Activated T-helper 1 cell treated with anti-CD3 and anti-CD28 coated beads, Interleukin-12 subunit alpha, Interleukin-12 subunit beta, Interleukin-2, Interleukin-4 antibody, amounts not matched to agents 30 ng/mL and 10 ng/mL and 1 ng/mL, durations not matched to agents 14 hours and 24 hours and 36 hours (primary cell): ENCODE results near the gene IQSEC1. TPM values are rescaled to one million over a fixed set of nuclear protein-coding genes. Genes with fewer than 3 reads are reported as not detected.

Source experiments
- DNase-seq: peaks from one replicate; pipeline ENCODE4 v3.0.0; 2021; ENCODE audit warnings: low spot score
- H3K27ac Mint-ChIP-seq: one replicate; pipeline ENCODE4 v1.8.0; 2021; ENCODE audit warnings: mild to moderate bottlenecking, mixed read lengths
- H3K27me3 Mint-ChIP-seq: one replicate; pipeline ENCODE4 v1.8.0; 2022; ENCODE audit warnings: mild to moderate bottlenecking, moderate library complexity, mixed read lengths; ENCODE audit not compliant: insufficient read depth
- H3K36me3 Mint-ChIP-seq: one replicate; pipeline ENCODE4 v1.8.0; 2021; ENCODE audit warnings: low read depth, mixed read lengths
- H3K4me1 Mint-ChIP-seq: one replicate; pipeline ENCODE4 v1.8.0; 2021; ENCODE audit warnings: low read depth, mixed read lengths
- H3K4me3 Mint-ChIP-seq: one replicate; pipeline ENCODE4 v1.8.0; 2021; ENCODE audit warnings: mild to moderate bottlenecking, moderate library complexity, mixed read lengths
- H3K9me3 Mint-ChIP-seq: one replicate; pipeline ENCODE4 v1.8.0; 2021; ENCODE audit warnings: mixed read lengths
- intact Hi-C: fragments of 100-400 bp; cut with micrococcal nuclease; formaldehyde crosslinking; loops from one replicate; pipeline ENCODE4 v1.15.1; 2024
- total RNA-seq: library from RNA; stranded (reverse); gene quantifications from 2 replicates; pipeline ENCODE4 v1.2.3, GENCODE V29; 2022

IQSEC1 gene
- total RNA-seq, 1 donor from 2014 or later: 31.4 TPM

DNA sequence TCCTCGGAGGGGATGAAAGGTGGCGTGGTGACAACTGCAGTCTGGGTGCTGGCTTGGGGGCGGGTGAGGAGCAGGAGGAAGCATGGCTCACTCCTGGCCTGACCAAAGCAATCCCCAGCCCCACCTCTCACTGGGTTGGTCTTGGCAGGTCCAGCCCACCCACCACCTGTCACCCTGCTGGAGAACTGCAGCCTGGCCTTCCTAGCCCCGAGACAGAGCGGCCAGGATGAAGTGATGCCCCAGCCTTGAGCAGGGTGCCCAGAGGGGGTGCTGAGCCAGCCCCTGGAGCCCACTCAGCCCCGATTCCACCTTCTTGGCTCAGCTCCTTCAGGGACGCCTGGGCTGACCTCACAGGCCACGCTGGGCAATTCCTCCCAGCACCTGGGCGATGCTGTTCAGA, 89.9 kb downstream of the IQSEC1 start:
- Mint-ChIP-seq H3K36me3 (peaks cover 10% of the 10 kb centered on the region), H3K4me3 (no peak overlapping the region), H3K4me1 (peaks cover 38% of the 10 kb centered on the region), H3K27me3 (no peaks in the 10 kb centered on the region), H3K27ac (no peak overlapping the region), H3K9me3 (no peaks in the 10 kb centered on the region)
- no peak for DNase-seq
- intact Hi-C loops: loop anchor here (5.0 kb wide), 1 partner anchor 91 kb away; no protein-coding TSS in a partner anchor

DNA sequence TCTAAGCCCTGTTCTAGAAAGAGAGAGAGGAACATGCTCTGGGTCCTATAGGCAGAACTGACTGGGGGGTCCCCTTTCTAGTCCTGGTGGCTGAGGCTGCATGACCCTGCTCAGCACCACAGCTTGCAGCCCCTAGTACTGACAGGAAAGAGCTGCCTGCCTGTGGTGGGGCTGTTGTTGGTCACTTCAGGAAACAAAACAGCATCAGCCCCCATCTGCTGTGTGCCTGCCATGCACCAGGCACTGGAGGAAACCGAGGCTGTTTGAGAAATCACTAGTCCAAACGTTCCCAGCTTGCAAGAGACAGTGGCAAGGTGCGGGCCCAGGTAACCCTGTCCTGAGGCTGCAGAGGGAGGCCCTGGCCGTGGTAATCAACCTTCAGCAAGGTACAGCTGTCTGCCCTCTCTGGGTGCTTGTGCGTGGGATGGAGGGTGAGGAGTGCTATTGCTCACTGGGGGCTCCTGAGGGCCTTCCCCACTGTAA, 90.6 kb downstream of the IQSEC1 start:
- DNase-seq: no peak
- no peak overlapping the region for H3K4me3 Mint-ChIP-seq
- peaks cover 10% of the 10 kb centered on the region for H3K36me3 Mint-ChIP-seq
- intact Hi-C loops: loop anchor here (5.0 kb wide), 1 partner anchor 90 kb away; no protein-coding TSS in a partner anchor
- no peaks in the 10 kb centered on the region for H3K27me3 Mint-ChIP-seq
- no peak overlapping the region for H3K27ac Mint-ChIP-seq
- peaks cover 38% of the 10 kb centered on the region for H3K4me1 Mint-ChIP-seq
- no peaks in the 10 kb centered on the region for H3K9me3 Mint-ChIP-seq

DNA sequence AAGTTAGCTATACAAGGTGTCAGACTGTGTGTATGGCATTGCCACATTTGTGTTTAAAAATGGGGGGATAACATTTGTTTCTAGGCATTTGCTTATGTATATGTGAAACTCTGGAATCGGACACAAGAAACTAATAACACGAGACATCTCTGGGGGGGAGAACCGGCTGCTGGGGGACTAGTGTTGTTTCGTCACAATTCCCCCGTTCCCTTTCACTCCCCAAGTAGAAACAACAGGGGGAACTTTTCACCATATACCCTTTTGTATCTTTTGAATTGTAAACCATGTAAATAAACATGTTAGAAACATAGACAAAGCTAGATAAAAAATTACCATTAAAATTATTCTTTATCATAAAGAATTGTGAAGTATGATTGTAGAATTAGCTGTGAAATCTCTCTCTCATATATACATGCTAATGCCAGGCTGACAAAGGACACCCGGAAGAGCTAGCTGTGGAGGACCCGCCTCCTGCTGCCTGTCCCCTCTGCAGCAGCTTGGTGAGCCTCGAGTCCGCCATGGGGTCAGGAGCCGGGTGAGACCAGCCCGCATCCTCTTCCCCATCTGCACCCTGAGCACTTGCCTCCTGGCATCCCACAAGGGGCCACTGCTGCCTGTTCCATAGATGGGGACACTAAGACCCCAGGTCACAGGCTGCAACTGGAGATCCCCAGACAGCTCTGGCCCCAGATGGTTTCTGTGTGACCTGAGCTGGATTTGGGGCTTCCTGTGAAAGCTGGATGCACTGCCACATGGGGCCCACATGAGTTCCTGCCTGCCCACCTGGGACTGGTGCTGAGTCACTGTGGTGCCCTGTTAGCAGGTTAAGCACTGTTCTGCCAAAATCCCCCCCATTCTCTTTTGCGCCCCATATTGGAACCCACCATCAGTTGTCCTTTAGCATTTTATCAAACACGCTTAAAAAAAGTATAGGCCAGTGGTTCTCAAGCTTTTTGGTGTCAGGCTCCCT, 91.6 kb downstream of the IQSEC1 start:
- no peak overlapping the region for H3K27ac Mint-ChIP-seq
- DNase-seq: no peak
- intact Hi-C loops: loop anchor here (5.0 kb wide), 1 partner anchor 89 kb away; no protein-coding TSS in a partner anchor

GRCh38 chr3:12980596-12981290, 92.5 kb downstream of the IQSEC1 start:
- Mint-ChIP-seq H3K9me3 (no peaks in the 10 kb centered on the region), H3K27me3 (no peaks in the 10 kb centered on the region), H3K4me3 (no peak overlapping the region), H3K27ac (no peak overlapping the region), H3K4me1 (peaks cover 44% of the 10 kb centered on the region), H3K36me3 (peaks cover 7% of the 10 kb centered on the region)
- intact Hi-C loops: loop anchor here (5.0 kb wide), 1 partner anchor 88 kb away; no protein-coding TSS in a partner anchor
- DNase-seq: no peak

More for the DNA sequence above, 91.6 kb downstream of the IQSEC1 start:
- Mint-ChIP-seq H3K9me3 (no peaks in the 10 kb centered on the region), H3K36me3 (peaks cover 7% of the 10 kb centered on the region), H3K4me3 (no peak overlapping the region), H3K4me1 (peaks cover 40% of the 10 kb centered on the region), H3K27me3 (no peaks in the 10 kb centered on the region)

GRCh38 chr3:12979947-12980487, 93.2 kb downstream of the IQSEC1 start:
- no peak overlapping the region for H3K4me3 Mint-ChIP-seq
- intact Hi-C loops: loop anchor here (5.0 kb wide), 1 partner anchor 88 kb away; no protein-coding TSS in a partner anchor
- H3K27ac Mint-ChIP-seq: no peak overlapping the region
- no peaks in the 10 kb centered on the region for H3K27me3 Mint-ChIP-seq
- H3K36me3 Mint-ChIP-seq: peaks cover 7% of the 10 kb centered on the region
- DNase-seq: no peak
- H3K9me3 Mint-ChIP-seq: no peaks in the 10 kb centered on the region
- H3K4me1 Mint-ChIP-seq: peaks cover 44% of the 10 kb centered on the region

GRCh38 chr3:12979151-12979946, 93.9 kb downstream of the IQSEC1 start:
- Mint-ChIP-seq H3K4me3 (no peak overlapping the region), H3K27ac (no peak overlapping the region), H3K4me1 (peaks cover 42% of the 10 kb centered on the region), H3K27me3 (no peaks in the 10 kb centered on the region), H3K9me3 (no peaks in the 10 kb centered on the region), H3K36me3 (peaks cover 7% of the 10 kb centered on the region)
- intact Hi-C loops: no loop called here
- DNase-seq: no peak

- no peak overlapping the region for H3K27ac Mint-ChIP-seq
- DNase-seq: no peak
- intact Hi-C loops: no loop called here
- no peaks in the 10 kb centered on the region for H3K9me3 Mint-ChIP-seq
- no peaks in the 10 kb centered on the region for H3K27me3 Mint-ChIP-seq
- H3K36me3 Mint-ChIP-seq: peaks cover 7% of the 10 kb centered on the region
- peaks cover 35% of the 10 kb centered on the region for H3K4me1 Mint-ChIP-seq
- H3K4me3 Mint-ChIP-seq: no peak overlapping the region
These were observed 94.5 kb downstream of the IQSEC1 start for GRCh38 chr3:12978682-12979081.

DNA sequence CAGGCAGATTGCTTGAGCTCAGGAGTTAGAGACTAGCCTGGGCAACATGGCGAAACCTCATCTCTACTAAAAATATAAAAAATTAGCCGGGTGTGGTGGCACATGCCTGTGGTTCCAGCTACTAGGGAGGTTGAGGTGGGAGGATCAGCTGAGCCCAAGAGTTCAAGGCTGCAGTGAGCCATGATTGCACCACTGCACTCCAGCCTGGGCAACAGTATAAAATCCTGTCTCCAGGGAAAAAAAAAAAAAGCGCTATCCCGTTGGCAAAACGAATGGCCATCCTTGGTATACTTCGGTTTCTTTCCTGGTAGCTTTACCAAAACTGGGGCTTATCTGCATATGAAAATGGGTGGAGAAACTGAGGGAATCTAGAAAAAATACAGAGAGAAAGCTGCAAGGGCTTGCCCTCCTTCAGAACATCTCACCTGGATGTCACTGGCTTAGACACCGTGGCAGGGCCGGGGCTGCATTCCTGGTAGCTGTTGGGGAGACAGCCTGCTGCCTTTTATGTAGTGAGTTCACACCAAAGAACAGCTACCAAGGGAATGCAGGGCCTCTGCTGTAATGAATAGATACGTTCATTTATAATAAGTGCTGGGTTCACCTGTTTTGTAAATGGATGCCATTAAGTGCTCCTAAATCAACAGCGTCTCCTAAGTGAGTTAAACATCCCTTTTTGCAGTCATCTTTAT, 96.0 kb downstream of the IQSEC1 start:
- no peaks in the 10 kb centered on the region for H3K27me3 Mint-ChIP-seq
- intact Hi-C loops: no loop called here
- DNase-seq: no peak
- peaks cover 21% of the 10 kb centered on the region for H3K4me1 Mint-ChIP-seq
- no peaks in the 10 kb centered on the region for H3K9me3 Mint-ChIP-seq
- no peak overlapping the region for H3K27ac Mint-ChIP-seq
- H3K4me3 Mint-ChIP-seq: no peak overlapping the region
- peaks cover 7% of the 10 kb centered on the region for H3K36me3 Mint-ChIP-seq

DNA sequence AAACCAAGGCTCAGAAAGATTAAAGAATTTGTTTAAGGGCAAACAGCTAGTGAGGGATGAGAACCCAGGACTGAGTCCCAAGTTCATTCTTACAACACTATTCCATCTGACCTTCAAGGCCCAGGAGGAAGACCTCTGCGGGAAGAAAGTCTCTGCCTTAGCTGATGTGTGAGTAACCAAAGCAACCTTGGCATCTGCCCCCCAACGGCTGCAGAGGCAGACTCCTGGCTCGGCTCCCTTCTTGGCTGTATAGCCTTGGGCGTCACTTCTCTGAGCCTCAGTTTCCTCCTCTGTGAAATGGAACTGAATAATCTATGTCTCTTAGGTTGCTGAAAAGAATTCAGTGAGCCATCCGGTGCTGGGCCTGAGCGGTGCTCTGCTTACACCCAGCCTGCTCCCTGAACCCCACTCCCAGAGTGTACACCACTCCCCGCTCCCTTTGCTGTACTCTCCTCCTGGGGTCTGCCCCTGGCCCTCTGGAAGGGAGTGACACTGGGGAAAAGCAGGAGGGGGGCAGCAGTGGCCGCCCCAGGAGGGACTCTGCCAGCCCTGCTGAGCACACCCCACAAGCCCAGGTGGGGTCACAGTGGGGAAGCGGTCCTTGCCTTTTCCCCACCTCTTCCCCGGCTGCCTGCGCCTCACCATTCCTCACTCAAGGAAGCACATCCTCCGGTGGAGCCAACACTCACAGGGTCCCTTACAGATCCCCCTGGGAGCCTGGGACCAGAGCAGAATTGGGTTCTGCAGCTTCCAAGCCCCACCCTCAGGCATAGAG, 97.3 kb downstream of the IQSEC1 start:
- H3K4me3 Mint-ChIP-seq: no peak overlapping the region
- no peaks in the 10 kb centered on the region for H3K9me3 Mint-ChIP-seq
- peaks cover 7% of the 10 kb centered on the region for H3K36me3 Mint-ChIP-seq
- intact Hi-C loops: no loop called here
- DNase-seq: no peak
- H3K27ac Mint-ChIP-seq: no peak overlapping the region
- no peaks in the 10 kb centered on the region for H3K27me3 Mint-ChIP-seq
- H3K4me1 Mint-ChIP-seq: peaks cover 8% of the 10 kb centered on the region

GRCh38 chr3:12974819-12975218, 98.4 kb downstream of the IQSEC1 start:
- no peak for DNase-seq
- Mint-ChIP-seq H3K27ac (no peak overlapping the region), H3K9me3 (no peaks in the 10 kb centered on the region), H3K27me3 (no peaks in the 10 kb centered on the region), H3K4me1 (peaks cover 5% of the 10 kb centered on the region), H3K4me3 (no peak overlapping the region), H3K36me3 (peaks cover 7% of the 10 kb centered on the region)
- intact Hi-C loops: no loop called here

- intact Hi-C loops: no loop called here
- Mint-ChIP-seq H3K4me3 (no peak overlapping the region), H3K27ac (no peak overlapping the region), H3K9me3 (no peaks in the 10 kb centered on the region), H3K36me3 (peaks cover 5% of the 10 kb centered on the region), H3K27me3 (no peaks in the 10 kb centered on the region), H3K4me1 (peaks cover 5% of the 10 kb centered on the region)
- DNase-seq: no peak
These were observed 98.9 kb downstream of the IQSEC1 start for GRCh38 chr3:12974334-12974733.
